CD4-positive, alpha-beta T cell (primary cell): ENCODE measurements around the gene BUD23. TPM values are rescaled to one million over a fixed set of nuclear protein-coding genes. Genes with fewer than 3 reads are reported as not detected.
"Not testable (repeated sequence)": the region's sequence is repeated elsewhere in the genome, so short reads cannot be mapped to it uniquely, and the experiment has no call there.

Source experiments
- ATAC-seq: fragments of 200-7000 bp; cut with Tn5 transposase; one replicate; pipeline ENCODE4 v1.10.0; 2022; ENCODE audit warnings: mild to moderate bottlenecking; ENCODE audit not compliant: poor library complexity
- CTCF ChIA-PET: fragments of 350-600 bp; sonication (Branson Sonifier 250); formaldehyde crosslinking; loops from one replicate; lab custom pipeline; 2021; ENCODE audit warnings: antibody characterized with exemption, inconsistent platforms; lab: Charles Lee
- POLR2A ChIA-PET: fragments of 350-600 bp; sonication (Branson Sonifier 250); formaldehyde crosslinking; loops from one replicate; lab custom pipeline; 2021; ENCODE audit warnings: antibody characterized with exemption, inconsistent platforms; lab: Charles Lee
- DNase-seq, 14 experiments: peaks; one replicate each; pipeline ENCODE4 v3.0.0-alpha.2; 2013 to 2020; ENCODE audit warnings: mixed read lengths in 2 of 14
- H3K27ac ChIP-seq, 2 donors: one replicate each; pipeline versions ENCODE4 v1.5.1 to v1.7.0; 2013; ENCODE audit warnings: low read length in 2 of 2, low read depth in 1 of 2, mild to moderate bottlenecking in 1 of 2
- H3K27me3 ChIP-seq, 2 experiments: 1 replicate in 1 of 2; 2 replicates in 1 of 2; pipeline versions ENCODE4 v1.6.1 to v1.7.0; 2013; ENCODE audit warnings: low read length in 2 of 2, control low read depth in 1 of 2, mild to moderate bottlenecking in 1 of 2, moderate library complexity in 1 of 2; ENCODE audit not compliant: insufficient read depth in 2 of 2, control insufficient read depth in 1 of 2
- H3K36me3 ChIP-seq: one replicate; pipeline ENCODE4 v1.6.1; 2013; ENCODE audit warnings: low read length, control low read depth; ENCODE audit not compliant: insufficient read depth
- H3K4me1 ChIP-seq: one replicate; pipeline ENCODE4 v1.6.1; 2013; ENCODE audit warnings: low read length, control low read depth; ENCODE audit not compliant: insufficient read depth
- H3K4me3 ChIP-seq: one replicate; pipeline ENCODE4 v1.5.1; 2013; ENCODE audit warnings: mild to moderate bottlenecking, low read length, moderate library complexity
- H3K9me3 ChIP-seq, 2 experiments: 1 replicate in 1 of 2; 2 replicates in 1 of 2; pipeline versions ENCODE4 v1.6.1 to v1.7.0; 2013; ENCODE audit warnings: low read length in 2 of 2, mild to moderate bottlenecking in 2 of 2, control low read depth in 1 of 2, moderate library complexity in 1 of 2; ENCODE audit not compliant: control insufficient read depth in 1 of 2, insufficient read depth in 1 of 2
- H3K27ac Mint-ChIP-seq: one replicate; pipeline ENCODE4 v1.8.0; 2020; ENCODE audit warnings: mixed read lengths
- H3K27me3 Mint-ChIP-seq: one replicate; pipeline ENCODE4 v1.8.0; 2021; ENCODE audit warnings: mixed read lengths
- H3K36me3 Mint-ChIP-seq: one replicate; pipeline ENCODE4 v1.8.0; 2021; ENCODE audit warnings: low read depth, mixed read lengths
- H3K4me1 Mint-ChIP-seq: one replicate; pipeline ENCODE4 v1.8.0; 2021; ENCODE audit warnings: low read depth, mixed read lengths
- H3K4me3 Mint-ChIP-seq: one replicate; pipeline ENCODE4 v1.8.0; 2020; ENCODE audit warnings: mild to moderate bottlenecking, mixed read lengths
- H3K9me3 Mint-ChIP-seq: one replicate; pipeline ENCODE4 v1.8.0; 2020; ENCODE audit warnings: mixed read lengths
- CTCF ChIP-seq: fragments of 200-600 bp; IDR thresholded peaks from one replicate; pipeline ENCODE4 v1.8.0; 2022; ENCODE audit warnings: antibody characterized with exemption, mild to moderate bottlenecking
- intact Hi-C, 2 experiments: fragments of 100-400 bp; cut with DNase I in 1 of 2; cut with micrococcal nuclease in 1 of 2; formaldehyde crosslinking; loops; one replicate each; pipeline versions ENCODE4 v1.15.1 to v1.9.0; 2023 to 2025; cut with DNase I, micrococcal nuclease
- total RNA-seq, 174 experiments: library from RNA in 2 of 174; stranded (reverse) in 2 of 174; gene quantifications; one replicate each; pipeline ENCODE4 v1.2.3 and lab custom pipeline; 2021 to 2026

Gene BUD23
- total RNA-seq, 2 experiments from 2014 or later = 96.1 to 103 TPM

GRCh38 chr7:73671322-73671661 lies 12.1 kb upstream of the BUD23 start:
- H3K9me3 Mint-ChIP-seq = no peaks in the 10 kb centered on the region
- H3K27me3 Mint-ChIP-seq = peaks cover 6% of the 10 kb centered on the region
- TF ChIP-seq CTCF = no peak
- ATAC-seq (no peak), DNase-seq (no peak)
- Histone ChIP-seq H3K27me3 (peaks cover 3 to 12% of the 10 kb centered on the region in 2 experiments), H3K27ac (no peak overlapping the region), H3K4me3 (no peak overlapping the region), H3K36me3 (no peaks in the 10 kb centered on the region), H3K4me1 (peaks cover 14% of the 10 kb centered on the region), H3K9me3 (peaks cover 0 to 4% of the 10 kb centered on the region in 2 experiments)
- no peaks in the 10 kb centered on the region for H3K36me3 Mint-ChIP-seq
- H3K27ac Mint-ChIP-seq = no peak overlapping the region
- intact Hi-C loops = no loop called here
- no peak overlapping the region for H3K4me3 Mint-ChIP-seq
- CTCF ChIA-PET = no interaction called here
- H3K4me1 Mint-ChIP-seq = peaks cover 5% of the 10 kb centered on the region
- POLR2A ChIA-PET = no interaction called here

GRCh38 chr7:73671857-73672445 lies 11.4 kb upstream of the BUD23 start:
- intact Hi-C loops = no loop called here
- POLR2A ChIA-PET = no interaction called here
- CTCF ChIA-PET = no interaction called here
- peaks cover 0 to 4% of the 10 kb centered on the region in 2 experiments for H3K9me3 ChIP-seq
- no peak for DNase-seq
- ATAC-seq = no peak
- H3K36me3 ChIP-seq = no peaks in the 10 kb centered on the region
- Mint-ChIP-seq H3K4me1 (peaks cover 5% of the 10 kb centered on the region), H3K27ac (no peak overlapping the region), H3K27me3 (peaks cover 6% of the 10 kb centered on the region), H3K9me3 (no peaks in the 10 kb centered on the region), H3K36me3 (no peaks in the 10 kb centered on the region), H3K4me3 (no peak overlapping the region)
- peaks cover 14% of the 10 kb centered on the region for H3K4me1 ChIP-seq
- no peak overlapping the region for H3K4me3 ChIP-seq
- no peak for TF ChIP-seq CTCF
- H3K27me3 ChIP-seq = peaks cover 3 to 12% of the 10 kb centered on the region in 2 experiments
- no peak overlapping the region for H3K27ac ChIP-seq

- no peak overlapping the region for H3K4me3 Mint-ChIP-seq
- no peaks in the 10 kb centered on the region for H3K4me1 ChIP-seq
- H3K36me3 ChIP-seq = peaks cover 8% of the 10 kb centered on the region
- no peak for TF ChIP-seq CTCF
- no peaks in the 10 kb centered on the region for H3K4me1 Mint-ChIP-seq
- no peaks in the 10 kb centered on the region for H3K9me3 Mint-ChIP-seq
- ChIA-PET CTCF (no interaction called here), POLR2A (interaction anchor here (0.7 kb wide), 1 partner anchor 51 kb away, joined by 4 read pairs; no protein-coding TSS in a partner anchor)
- ATAC-seq = no peak
- intact Hi-C loops = loop anchor here in 1 of 2 experiments (2.0 kb wide), 1 partner anchor 20 kb away; no protein-coding TSS in a partner anchor
- no peaks in the 10 kb centered on the region for H3K9me3 ChIP-seq
- peaks cover 15% of the 10 kb centered on the region for H3K36me3 Mint-ChIP-seq
- no peak overlapping the region for H3K4me3 ChIP-seq
- no peaks in the 10 kb centered on the region for H3K27me3 Mint-ChIP-seq
- no peak overlapping the region for H3K27ac Mint-ChIP-seq
- H3K27me3 ChIP-seq = no peaks in the 10 kb centered on the region
- no peak overlapping the region for H3K27ac ChIP-seq
- DNase-seq = no peak
Measured at GRCh38 chr7:73674468-73675124, 8.8 kb upstream of the BUD23 start.

GRCh38 chr7:73676062-73676461 lies 7.3 kb upstream of the BUD23 start:
- CTCF ChIA-PET = interaction anchor here (0.6 to 1.2 kb wide), 2 partner anchors 8 to 32 kb away, joined by 3 to 5 read pairs; partner anchors contain the start of gene VPS37D

More at GRCh38 chr7:73676062-73676461, 7.3 kb upstream of the BUD23 start:
- H3K27ac ChIP-seq, H3K4me3 ChIP-seq, H3K27me3 Mint-ChIP-seq, H3K27ac Mint-ChIP-seq, H3K27me3 ChIP-seq, H3K4me1 ChIP-seq, POLR2A ChIA-PET, H3K4me1 Mint-ChIP-seq, ATAC-seq, H3K9me3 Mint-ChIP-seq, H3K9me3 ChIP-seq, DNase-seq, H3K4me3 Mint-ChIP-seq, intact Hi-C loops: not testable (repeated sequence)
- peaks cover 12% of the 10 kb centered on the region for H3K36me3 ChIP-seq
- H3K36me3 Mint-ChIP-seq = peaks cover 21% of the 10 kb centered on the region
